GM23248 (cell line): ENCODE data around the gene ATAD1.

Experiments
- EZH2 ChIP-seq: fragments of 200-600 bp; sonication (generic); IDR thresholded peaks from 2 replicates; pipeline ENCODE4 v1.6.1; 2018; ENCODE audit warnings: antibody characterized with exemption, mild to moderate bottlenecking; ENCODE audit not compliant: insufficient read depth, poor library complexity, severe bottlenecking
- EZH2phosphoT487 ChIP-seq: fragments of 200-600 bp; sonication (generic); IDR thresholded peaks from 2 replicates; pipeline ENCODE4 v1.6.1; 2018; ENCODE audit warnings: antibody characterized with exemption, moderate library complexity, mild to moderate bottlenecking, low read depth; ENCODE audit not compliant: insufficient read depth

DNA sequence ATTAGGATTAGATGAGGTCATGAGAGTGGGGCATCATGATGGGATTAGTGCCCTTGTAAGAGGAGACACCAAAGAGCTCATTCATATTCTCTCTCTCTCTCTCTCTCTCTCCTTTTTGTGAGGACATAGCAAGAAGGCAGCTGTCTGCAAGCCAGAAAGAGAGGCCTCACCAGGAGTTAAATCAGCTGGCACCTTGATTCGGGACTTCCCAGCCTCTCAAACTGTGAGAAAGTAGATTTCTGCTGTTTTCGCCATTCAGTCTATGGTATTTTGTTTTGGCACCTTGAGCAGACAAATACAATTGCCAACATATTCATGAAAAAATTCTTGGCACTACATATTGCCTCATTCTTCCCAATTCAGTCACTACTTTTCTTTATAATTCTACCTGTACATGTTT is 20.6 kb upstream of the ATAD1 start:
- TF ChIP-seq EZH2phosphoT487: no peak
- no peak for TF ChIP-seq EZH2
